Glutamatergic neuron (in vitro differentiated cells): ENCODE results near the gene DTYMK. TPM values are rescaled to one million over a fixed set of nuclear protein-coding genes. Genes with fewer than 3 reads are reported as not detected.
A peak's percentile ranks its signal among the peaks of the same experiment; 100 is the strongest.
"Not testable (repeated sequence)": the region's sequence is repeated elsewhere in the genome, so short reads cannot be mapped to it uniquely, and the experiment has no call there.

Experiments
- DNase-seq: peaks from one replicate; pipeline ENCODE4 v3.0.0; 2022
- H3K27ac Mint-ChIP-seq: one replicate; pipeline ENCODE4 v1.8.0; 2020; ENCODE audit warnings: mild to moderate bottlenecking, mixed read lengths, inconsistent platforms; ENCODE audit not compliant: unreplicated experiment
- H3K27me3 Mint-ChIP-seq: one replicate; pipeline ENCODE4 v1.8.0; 2020; ENCODE audit warnings: mild to moderate bottlenecking, moderate library complexity, mixed read lengths, inconsistent platforms; ENCODE audit not compliant: unreplicated experiment
- H3K36me3 Mint-ChIP-seq: one replicate; pipeline ENCODE4 v1.8.0; 2020; ENCODE audit warnings: mild to moderate bottlenecking, mixed read lengths, inconsistent platforms; ENCODE audit not compliant: unreplicated experiment
- H3K4me1 Mint-ChIP-seq: one replicate; pipeline ENCODE4 v1.8.0; 2020; ENCODE audit warnings: mild to moderate bottlenecking, low read depth, mixed read lengths, inconsistent platforms; ENCODE audit not compliant: unreplicated experiment
- H3K4me3 Mint-ChIP-seq: one replicate; pipeline ENCODE4 v1.8.0; 2020; ENCODE audit warnings: mild to moderate bottlenecking, mixed read lengths, inconsistent platforms; ENCODE audit not compliant: unreplicated experiment
- H3K9me3 Mint-ChIP-seq: one replicate; pipeline ENCODE4 v1.8.0; 2020; ENCODE audit warnings: mild to moderate bottlenecking, moderate library complexity, mixed read lengths, inconsistent platforms; ENCODE audit not compliant: unreplicated experiment
- CTCF ChIP-seq: fragments of 200-600 bp; sonication (generic); IDR thresholded peaks from one replicate; pipeline ENCODE4 v1.5.0; 2021; ENCODE audit not compliant: partially characterized antibody, unreplicated experiment
- total RNA-seq: library from RNA; stranded (reverse); fragmentation: NEBNext Ultra II Directional; extraction: Animal tissue kit (Norgen Biotek cat#: 25700); gene quantifications from one replicate; pipeline ENCODE4 v1.2.1, GENCODE V29; 2021; ENCODE audit not compliant: unreplicated experiment

Gene DTYMK
- total RNA-seq, 1 donor from 2014 or later: 32.8 TPM

DNA sequence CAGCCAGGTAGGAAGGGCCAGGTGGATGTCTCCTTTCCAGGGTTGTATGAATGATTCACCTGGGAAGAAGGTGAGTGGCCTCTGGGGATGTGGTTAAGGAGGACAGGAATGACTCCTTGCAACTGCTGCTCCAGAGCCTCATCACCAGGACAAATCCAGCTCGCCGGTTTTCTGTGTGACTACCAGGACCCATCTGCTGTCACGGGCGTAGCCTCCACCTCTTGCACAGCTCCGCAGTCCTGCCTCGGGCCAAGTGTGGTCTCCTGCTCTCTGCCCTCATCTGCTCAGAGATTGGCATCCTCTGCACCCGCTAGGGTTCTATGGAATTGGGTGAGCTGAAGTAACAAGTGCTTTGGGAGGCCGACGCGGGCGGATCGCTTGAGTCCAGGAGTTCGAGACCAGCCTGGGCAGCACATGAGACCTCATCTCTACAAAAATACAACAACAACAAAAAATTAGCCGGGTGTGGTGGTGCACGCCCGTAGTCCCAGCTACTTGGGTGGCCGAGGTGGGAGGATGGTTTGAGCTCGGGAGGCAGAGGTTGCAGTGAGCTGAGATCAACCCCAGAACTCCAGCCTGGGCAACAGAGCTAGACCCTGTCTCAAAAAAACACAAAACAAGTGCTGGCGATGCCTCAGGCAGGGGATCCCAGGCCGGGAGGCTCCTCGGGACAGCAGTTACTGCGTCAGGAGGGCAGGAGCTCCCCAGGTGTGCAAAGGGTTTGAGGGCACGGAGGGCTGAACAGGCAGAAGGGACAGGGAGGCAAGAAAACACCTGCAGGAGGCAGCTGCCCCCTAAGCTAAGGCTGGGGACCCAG lies 47.0 kb upstream of the DTYMK start:
- H3K4me1 Mint-ChIP-seq: no peaks in the 10 kb centered on the region
- TF ChIP-seq CTCF: no peak
- no peak for DNase-seq
- peaks cover 12% of the 10 kb centered on the region for H3K9me3 Mint-ChIP-seq
- H3K27me3 Mint-ChIP-seq: peaks cover 6% of the 10 kb centered on the region
- H3K36me3 Mint-ChIP-seq: peaks cover 3% of the 10 kb centered on the region
- peak overlapping the region; percentile 64 for H3K4me3 Mint-ChIP-seq
- H3K27ac Mint-ChIP-seq: no peak overlapping the region

DNA sequence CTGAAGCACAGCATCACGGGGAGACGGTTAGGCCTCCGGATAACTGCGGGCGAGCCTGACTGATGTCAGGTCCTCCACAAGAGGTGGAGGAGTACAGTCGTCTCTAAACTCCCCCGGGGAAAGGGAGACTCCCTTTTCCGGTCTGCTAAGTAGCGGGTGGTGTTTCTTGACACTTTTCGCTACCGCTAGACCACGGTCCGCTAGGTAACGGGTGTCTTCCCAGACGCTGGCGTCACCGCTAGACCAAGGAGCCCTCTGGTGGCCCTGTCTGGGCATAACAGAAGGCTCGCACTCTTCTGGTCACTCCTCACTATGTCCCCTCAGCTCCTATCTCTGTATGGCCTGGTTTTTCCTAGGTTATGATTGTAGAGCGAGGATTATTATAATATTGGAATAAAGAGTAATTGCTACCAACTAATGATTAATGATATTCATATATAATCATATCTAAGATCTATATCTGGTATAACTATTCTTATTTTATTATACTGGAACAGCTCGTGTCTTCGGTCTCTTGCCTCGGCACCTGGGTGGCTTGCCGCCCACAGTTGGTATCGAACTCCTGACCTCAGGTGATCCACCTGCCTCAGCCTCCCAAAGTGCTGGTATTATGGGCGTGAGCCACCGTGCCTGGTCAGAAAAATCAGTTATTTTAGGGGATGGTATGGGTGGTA lies 46.0 kb upstream of the DTYMK start:
- peaks cover 12% of the 10 kb centered on the region for H3K9me3 Mint-ChIP-seq
- TF ChIP-seq CTCF: peak; percentile 60
- H3K36me3 Mint-ChIP-seq, H3K4me1 Mint-ChIP-seq, H3K27ac Mint-ChIP-seq, H3K27me3 Mint-ChIP-seq: not testable (repeated sequence)
- H3K4me3 Mint-ChIP-seq: peak overlapping the region; percentile 61
- DNase-seq: peak; percentile 78

- Mint-ChIP-seq H3K9me3 (peaks cover 11% of the 10 kb centered on the region), H3K36me3 (peaks cover 3% of the 10 kb centered on the region), H3K4me3 (no peak overlapping the region), H3K4me1 (no peaks in the 10 kb centered on the region), H3K27ac (no peak overlapping the region), H3K27me3 (peaks cover 2% of the 10 kb centered on the region)
- no peak for DNase-seq
- TF ChIP-seq CTCF: no peak
Measured at GRCh38 chr2:241730671-241731293, 44.2 kb upstream of the DTYMK start.

GRCh38 chr2:241729868-241730267 lies 43.3 kb upstream of the DTYMK start:
- Mint-ChIP-seq H3K4me3 (no peak overlapping the region), H3K9me3 (peaks cover 8% of the 10 kb centered on the region), H3K27ac (no peak overlapping the region), H3K27me3 (peaks cover 3% of the 10 kb centered on the region), H3K4me1 (no peaks in the 10 kb centered on the region), H3K36me3 (peaks cover 3% of the 10 kb centered on the region)
- TF ChIP-seq CTCF: no peak
- DNase-seq: no peak

DNA sequence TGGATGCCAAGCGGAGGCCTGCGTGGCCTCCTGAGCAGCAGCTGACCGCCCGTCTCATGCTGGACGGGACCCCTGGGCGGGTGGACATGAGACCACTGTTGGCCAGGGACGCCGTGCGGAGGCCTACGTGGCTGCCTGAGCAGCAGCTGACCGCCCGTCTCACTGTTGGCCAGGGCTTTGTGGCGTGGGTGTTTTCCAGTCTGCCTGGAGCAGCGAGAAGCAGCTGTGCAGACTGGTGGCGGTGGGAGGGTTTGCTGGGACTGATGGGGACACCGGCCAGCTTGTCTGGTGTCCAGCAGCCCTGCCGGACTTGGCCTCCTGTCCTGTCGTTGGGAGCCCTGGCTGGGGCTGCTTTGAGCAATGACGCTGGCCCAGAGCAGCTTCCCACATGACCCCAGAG lies 42.0 kb upstream of the DTYMK start:
- Mint-ChIP-seq H3K9me3 (peaks cover 11% of the 10 kb centered on the region), H3K27ac (no peak overlapping the region), H3K36me3 (peaks cover 8% of the 10 kb centered on the region), H3K4me3 (no peak overlapping the region), H3K27me3 (peaks cover 3% of the 10 kb centered on the region), H3K4me1 (no peaks in the 10 kb centered on the region)
- no peak for TF ChIP-seq CTCF
- DNase-seq: no peak
